A549 (cell line): ENCODE results near the gene TCHP. TPM values are rescaled to one million over a fixed set of nuclear protein-coding genes. Genes with fewer than 3 reads are reported as not detected.
"Not testable (repeated sequence)": the region's sequence is repeated elsewhere in the genome, so short reads cannot be mapped to it uniquely, and the experiment has no call there.

Source experiments
- ATAC-seq, 2 experiments: fragments of 200-7000 bp in 1 of 2; fragments of >200 bp in 1 of 2; cut with Nextera tagmentation in 1 of 2; cut with Tn5 transposase in 1 of 2; 3 replicates each; pipeline versions ENCODE4 v1.8.0 to v1.9.1; 2018 to 2020; ENCODE audit warnings: mild to moderate bottlenecking in 1 of 2, moderate library complexity in 1 of 2
- CTCF ChIA-PET: fragments of 300-600 bp; sonication (Branson Sonifier 250); formaldehyde crosslinking; extraction: SDS; loops from one replicate; lab custom pipeline; 2021; ENCODE audit warnings: antibody characterized with exemption, inconsistent platforms; lab: Yijun Ruan, JAX
- POLR2A ChIA-PET: fragments of 350-600 bp; formaldehyde crosslinking; extraction: SDS; loops from one replicate; lab custom pipeline; 2021; ENCODE audit warnings: antibody characterized with exemption, inconsistent platforms; lab: Yijun Ruan, JAX
- DNase-seq, 2 experiments: peaks; one replicate each; pipeline versions ENCODE4 v3.0.0 to v3.0.0-alpha.2; 2011 to 2016; ENCODE audit warnings: low read depth in 1 of 2, low spot score in 1 of 2
- FAIRE-seq: peaks from 2 replicates; lab custom pipeline; 2011; peaks lifted over from hg19 to GRCh38; lab: Jason Lieb, UNC
- H3K27ac ChIP-seq, 2 experiments: fragments of >200 bp; sonication (Bioruptor Twin); formaldehyde crosslinking; 3 replicates each; pipeline ENCODE4 v1.5.1; 2016 to 2017
- H3K4me1 ChIP-seq: fragments of >200 bp; sonication (Bioruptor Twin); formaldehyde crosslinking; 3 replicates; pipeline ENCODE4 v1.6.1; 2016
- H3K4me2 ChIP-seq: fragments of >200 bp; sonication (Bioruptor Twin); formaldehyde crosslinking; 3 replicates; pipeline ENCODE4 v1.6.1; 2016
- H3K4me3 ChIP-seq: fragments of >200 bp; sonication (Bioruptor Twin); formaldehyde crosslinking; 3 replicates; pipeline ENCODE4 v1.5.1; 2016
- H3K9me3 ChIP-seq: fragments of >200 bp; sonication (Bioruptor Twin); formaldehyde crosslinking; 3 replicates; pipeline ENCODE4 v1.6.1; 2016
- BHLHE40 ChIP-seq: IDR thresholded peaks from 2 replicates; pipeline ENCODE4 v1.6.1; 2012; ENCODE audit warnings: low read depth, low read length, inconsistent platforms
- CBX2 ChIP-seq: fragments of 200-600 bp; sonication (generic); IDR thresholded peaks from 2 replicates; pipeline ENCODE4 v1.6.1; 2016; ENCODE audit warnings: low read depth, mild to moderate bottlenecking, borderline replicate concordance
- CHD4 ChIP-seq: fragments of 200-600 bp; sonication (generic); IDR thresholded peaks from 2 replicates; pipeline ENCODE4 v1.6.1; 2016; ENCODE audit warnings: antibody characterized with exemption, mild to moderate bottlenecking, borderline replicate concordance
- EHMT2 ChIP-seq: fragments of 200-600 bp; sonication (generic); IDR thresholded peaks from 2 replicates; pipeline ENCODE4 v1.6.1; 2016; ENCODE audit warnings: antibody characterized with exemption, low read depth, mild to moderate bottlenecking, moderate library complexity
- EP300 ChIP-seq, 2 experiments: fragments of >200 bp; sonication (Bioruptor Twin); formaldehyde crosslinking; IDR thresholded peaks; 2 replicates in 1 of 2; 3 replicates in 1 of 2; pipeline ENCODE4 v1.6.1; 2016 to 2017
- ESRRA ChIP-seq: fragments of 150-350 bp; IDR thresholded peaks from 2 replicates; pipeline ENCODE4 v1.6.1; 2014; ENCODE audit warnings: mild to moderate bottlenecking, low read length, borderline replicate concordance
- FOSL2 ChIP-seq, 2 experiments: fragments of 450-650 bp in 1 of 2; fragments of >200 bp in 1 of 2; sonication (Bioruptor Twin) in 1 of 2; formaldehyde crosslinking; IDR thresholded peaks; 2 replicates each; pipeline versions ENCODE4 v1.5.0 to v1.6.1; 2016 to 2020; ENCODE audit warnings: mild to moderate bottlenecking in 1 of 2, moderate library complexity in 1 of 2
- HOXB5 ChIP-seq: fragments of 250-450 bp; sonication (Bioruptor Pico); IDR thresholded peaks from 2 replicates; pipeline ENCODE4 v1.5.0; 2020; ENCODE audit warnings: mild to moderate bottlenecking, moderate library complexity
- JUN ChIP-seq, 2 experiments: fragments of >200 bp; sonication (Bioruptor Twin); formaldehyde crosslinking; IDR thresholded peaks; 2 replicates in 1 of 2; 3 replicates in 1 of 2; pipeline ENCODE4 v1.6.1; 2016 to 2017
- JUNB ChIP-seq: fragments of >200 bp; sonication (Bioruptor Twin); formaldehyde crosslinking; IDR thresholded peaks from 2 replicates; pipeline ENCODE4 v1.6.1; 2016
- KDM1A ChIP-seq: fragments of 200-600 bp; sonication (generic); IDR thresholded peaks from 2 replicates; pipeline ENCODE4 v1.6.1; 2016; ENCODE audit warnings: low read depth, mild to moderate bottlenecking
- MAZ ChIP-seq: fragments of 150-350 bp; IDR thresholded peaks from 2 replicates; pipeline ENCODE4 v1.6.1; 2014; ENCODE audit warnings: antibody characterized with exemption, low read depth, low read length, borderline replicate concordance
- NFE2L2 ChIP-seq: fragments of 150-350 bp; conservative IDR thresholded peaks from 2 replicates; pipeline ENCODE4 v1.6.1; 2014; ENCODE audit warnings: low read length
- POLR2AphosphoS2 ChIP-seq: conservative IDR thresholded peaks from 2 replicates; pipeline ENCODE4 v1.6.1; 2012; ENCODE audit warnings: low read length, improper control_type of control experiment, inconsistent platforms
- RARB ChIP-seq: fragments of 250-450 bp; sonication (Bioruptor Pico); IDR thresholded peaks from 2 replicates; pipeline ENCODE4 v1.8.0; 2021; ENCODE audit warnings: mild to moderate bottlenecking, moderate library complexity
- ZFP36 ChIP-seq: fragments of 450-650 bp; IDR thresholded peaks from 2 replicates; pipeline ENCODE4 v1.6.1; 2014; ENCODE audit warnings: borderline replicate concordance; ENCODE audit not compliant: partially characterized antibody
- WGBS: methylation state at CpG from one replicate; pipeline ENCODE4 v1.1.6; 2017; ENCODE audit errors: missing lambda C conversion rate; 5-methylcytosine and 5-hydroxymethylcytosine counted together
- polyA plus RNA-seq, 4 experiments: library from polyadenylated mRNA; depleted of rRNA in 3 of 4; stranded (reverse); fragments of >200 nt; fragmentation: RNase III in 1 of 4; extraction: RNeasy Plus Mini Kit Qiagen cat#74134 plus additional on column Dnase treatment in 1 of 4; gene quantifications; 2 replicates in 3 of 4; 3 replicates in 1 of 4; pipeline ENCODE4 v1.2.3, GENCODE V29; 2011 to 2017
- TF ChIP-seq, protein P1 (sequence below): fragments of 200-600 bp; sonication (generic); IDR thresholded peaks from 2 replicates; pipeline ENCODE4 v1.6.1; 2016; ENCODE audit warnings: antibody characterized with exemption, mild to moderate bottlenecking, moderate library complexity
- TF ChIP-seq, protein P2 (sequence below): IDR thresholded peaks from 2 replicates; pipeline ENCODE4 v1.6.1; 2012
- TF ChIP-seq, protein P3 (sequence below): fragments of 450-650 bp; IDR thresholded peaks from 2 replicates; pipeline ENCODE4 v1.6.1; 2014; ENCODE audit warnings: antibody characterized with exemption
- TF ChIP-seq, protein P4 (sequence below): fragments of >200 bp; sonication (Bioruptor Twin); formaldehyde crosslinking; IDR thresholded peaks from 3 replicates; pipeline ENCODE4 v1.5.1; 2016
- TF ChIP-seq, protein P5 (sequence below): IDR thresholded peaks from 2 replicates; pipeline ENCODE4 v1.6.1; 2012
- TF ChIP-seq, protein P6 (sequence below): fragments of >200 bp; sonication (Bioruptor Twin); formaldehyde crosslinking; IDR thresholded peaks from 2 replicates; pipeline ENCODE4 v1.6.1; 2016

TCHP gene
- polyA plus RNA-seq, 2 of the 4 experiments (the other 2 are of a cell fraction), result 18.4 to 33.4 TPM

DNA sequence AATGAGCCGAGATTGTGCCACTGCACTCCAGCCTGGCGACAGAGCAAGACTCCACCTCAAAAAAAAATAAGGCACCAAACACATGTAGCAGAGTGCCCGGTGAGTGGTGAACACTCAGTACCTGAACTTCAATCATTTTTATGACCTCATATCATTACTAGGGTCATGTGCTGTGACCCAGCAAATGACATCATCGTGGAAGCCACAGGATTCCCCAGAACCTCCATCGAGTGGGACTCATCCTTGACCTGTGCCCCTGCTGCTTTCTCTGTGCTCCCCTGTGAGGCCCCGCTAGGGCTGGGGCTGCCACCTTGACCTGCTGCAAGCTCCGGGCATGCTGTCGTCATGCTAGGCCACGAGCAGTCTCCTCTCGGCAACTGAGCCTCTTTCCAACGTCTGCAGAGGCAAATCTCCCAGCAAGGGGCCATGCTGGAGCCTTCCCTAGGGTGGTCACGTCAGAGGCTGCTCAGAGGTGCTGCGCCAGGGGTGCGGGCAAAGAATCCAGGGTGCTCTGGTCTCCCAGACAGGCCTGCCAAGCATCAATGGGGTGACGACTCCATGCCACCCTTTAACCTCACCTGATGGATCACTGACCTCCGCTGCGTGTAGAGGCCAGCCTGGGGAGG is 38.3 kb upstream of the TCHP start:
- POLR2A ChIA-PET, result no interaction called here
- CTCF ChIA-PET, result interaction anchor here (0.8 to 10.1 kb wide), 5 partner anchors 9 to 56 kb away, joined by 3 to 100 read pairs (median 4); no protein-coding TSS in a partner anchor
- H3K4me3 ChIP-seq, result no peak overlapping the region
- no peak for ATAC-seq
- 87% methylated on average over 17 of the region's 17 CpGs for WGBS
- TF ChIP-seq POLR2AphosphoS2 (no peak), MAZ (no peak), JUN (IDR thresholded peaks at IDR 0.05) (no peak), FOSL2 (IDR thresholded peaks at IDR 0.05) (no peak), FOSL2 (CRISPR knock-in tag; IDR thresholded peaks at IDR 0.05) (no peak), NFE2L2 (no peak)
- TF ChIP-seq, protein P1, sequence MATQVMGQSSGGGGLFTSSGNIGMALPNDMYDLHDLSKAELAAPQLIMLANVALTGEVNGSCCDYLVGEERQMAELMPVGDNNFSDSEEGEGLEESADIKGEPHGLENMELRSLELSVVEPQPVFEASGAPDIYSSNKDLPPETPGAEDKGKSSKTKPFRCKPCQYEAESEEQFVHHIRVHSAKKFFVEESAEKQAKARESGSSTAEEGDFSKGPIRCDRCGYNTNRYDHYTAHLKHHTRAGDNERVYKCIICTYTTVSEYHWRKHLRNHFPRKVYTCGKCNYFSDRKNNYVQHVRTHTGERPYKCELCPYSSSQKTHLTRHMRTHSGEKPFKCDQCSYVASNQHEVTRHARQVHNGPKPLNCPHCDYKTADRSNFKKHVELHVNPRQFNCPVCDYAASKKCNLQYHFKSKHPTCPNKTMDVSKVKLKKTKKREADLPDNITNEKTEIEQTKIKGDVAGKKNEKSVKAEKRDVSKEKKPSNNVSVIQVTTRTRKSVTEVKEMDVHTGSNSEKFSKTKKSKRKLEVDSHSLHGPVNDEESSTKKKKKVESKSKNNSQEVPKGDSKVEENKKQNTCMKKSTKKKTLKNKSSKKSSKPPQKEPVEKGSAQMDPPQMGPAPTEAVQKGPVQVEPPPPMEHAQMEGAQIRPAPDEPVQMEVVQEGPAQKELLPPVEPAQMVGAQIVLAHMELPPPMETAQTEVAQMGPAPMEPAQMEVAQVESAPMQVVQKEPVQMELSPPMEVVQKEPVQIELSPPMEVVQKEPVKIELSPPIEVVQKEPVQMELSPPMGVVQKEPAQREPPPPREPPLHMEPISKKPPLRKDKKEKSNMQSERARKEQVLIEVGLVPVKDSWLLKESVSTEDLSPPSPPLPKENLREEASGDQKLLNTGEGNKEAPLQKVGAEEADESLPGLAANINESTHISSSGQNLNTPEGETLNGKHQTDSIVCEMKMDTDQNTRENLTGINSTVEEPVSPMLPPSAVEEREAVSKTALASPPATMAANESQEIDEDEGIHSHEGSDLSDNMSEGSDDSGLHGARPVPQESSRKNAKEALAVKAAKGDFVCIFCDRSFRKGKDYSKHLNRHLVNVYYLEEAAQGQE, result no peak
- TF ChIP-seq, protein P2, sequence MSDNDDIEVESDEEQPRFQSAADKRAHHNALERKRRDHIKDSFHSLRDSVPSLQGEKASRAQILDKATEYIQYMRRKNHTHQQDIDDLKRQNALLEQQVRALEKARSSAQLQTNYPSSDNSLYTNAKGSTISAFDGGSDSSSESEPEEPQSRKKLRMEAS, result no peak
- TF ChIP-seq, protein P3, sequence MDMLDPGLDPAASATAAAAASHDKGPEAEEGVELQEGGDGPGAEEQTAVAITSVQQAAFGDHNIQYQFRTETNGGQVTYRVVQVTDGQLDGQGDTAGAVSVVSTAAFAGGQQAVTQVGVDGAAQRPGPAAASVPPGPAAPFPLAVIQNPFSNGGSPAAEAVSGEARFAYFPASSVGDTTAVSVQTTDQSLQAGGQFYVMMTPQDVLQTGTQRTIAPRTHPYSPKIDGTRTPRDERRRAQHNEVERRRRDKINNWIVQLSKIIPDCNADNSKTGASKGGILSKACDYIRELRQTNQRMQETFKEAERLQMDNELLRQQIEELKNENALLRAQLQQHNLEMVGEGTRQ, result no peak
- TF ChIP-seq, protein P4, sequence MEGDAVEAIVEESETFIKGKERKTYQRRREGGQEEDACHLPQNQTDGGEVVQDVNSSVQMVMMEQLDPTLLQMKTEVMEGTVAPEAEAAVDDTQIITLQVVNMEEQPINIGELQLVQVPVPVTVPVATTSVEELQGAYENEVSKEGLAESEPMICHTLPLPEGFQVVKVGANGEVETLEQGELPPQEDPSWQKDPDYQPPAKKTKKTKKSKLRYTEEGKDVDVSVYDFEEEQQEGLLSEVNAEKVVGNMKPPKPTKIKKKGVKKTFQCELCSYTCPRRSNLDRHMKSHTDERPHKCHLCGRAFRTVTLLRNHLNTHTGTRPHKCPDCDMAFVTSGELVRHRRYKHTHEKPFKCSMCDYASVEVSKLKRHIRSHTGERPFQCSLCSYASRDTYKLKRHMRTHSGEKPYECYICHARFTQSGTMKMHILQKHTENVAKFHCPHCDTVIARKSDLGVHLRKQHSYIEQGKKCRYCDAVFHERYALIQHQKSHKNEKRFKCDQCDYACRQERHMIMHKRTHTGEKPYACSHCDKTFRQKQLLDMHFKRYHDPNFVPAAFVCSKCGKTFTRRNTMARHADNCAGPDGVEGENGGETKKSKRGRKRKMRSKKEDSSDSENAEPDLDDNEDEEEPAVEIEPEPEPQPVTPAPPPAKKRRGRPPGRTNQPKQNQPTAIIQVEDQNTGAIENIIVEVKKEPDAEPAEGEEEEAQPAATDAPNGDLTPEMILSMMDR, result no peak
- TF ChIP-seq, all 56 proteins: peak for 0
- peaks cover 19% of the 10 kb centered on the region for H3K4me1 ChIP-seq
- H3K27ac ChIP-seq, result no peak overlapping the region
- H3K4me2 ChIP-seq, result no peak overlapping the region
- FAIRE-seq (no peak), DNase-seq (no peak)
- no peaks in the 10 kb centered on the region for H3K9me3 ChIP-seq

DNA sequence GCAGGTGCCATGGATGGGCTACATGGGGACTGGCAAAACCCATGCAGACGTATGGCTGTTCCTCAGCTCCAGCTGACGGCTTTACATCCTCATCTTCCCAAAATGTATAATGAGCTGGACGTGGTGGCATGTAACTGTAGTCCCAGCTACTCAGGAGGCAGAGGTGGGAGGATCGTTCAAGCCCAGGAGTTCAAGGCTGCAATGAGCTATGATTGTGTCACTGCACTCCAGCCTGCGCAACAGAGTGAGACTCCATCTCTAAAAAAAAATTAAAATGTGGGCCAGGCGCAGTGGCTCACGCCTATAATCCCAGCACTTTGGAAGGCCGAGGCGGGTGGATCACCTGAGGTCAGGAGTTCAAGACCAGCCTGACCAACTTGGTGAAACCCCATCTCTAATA is 37.6 kb upstream of the TCHP start:
- DNase-seq, POLR2A ChIA-PET, FAIRE-seq, H3K4me2 ChIP-seq, H3K9me3 ChIP-seq, H3K27ac ChIP-seq, H3K4me3 ChIP-seq, ATAC-seq: not testable (repeated sequence)
- CTCF ChIA-PET, result interaction anchor here (0.9 to 4.2 kb wide), 2 partner anchors 10 to 11 kb away, joined by 3 to 45 read pairs; no protein-coding TSS in a partner anchor
- peaks cover 19% of the 10 kb centered on the region for H3K4me1 ChIP-seq
- 91% methylated on average over 9 of the region's 9 CpGs for WGBS

DNA sequence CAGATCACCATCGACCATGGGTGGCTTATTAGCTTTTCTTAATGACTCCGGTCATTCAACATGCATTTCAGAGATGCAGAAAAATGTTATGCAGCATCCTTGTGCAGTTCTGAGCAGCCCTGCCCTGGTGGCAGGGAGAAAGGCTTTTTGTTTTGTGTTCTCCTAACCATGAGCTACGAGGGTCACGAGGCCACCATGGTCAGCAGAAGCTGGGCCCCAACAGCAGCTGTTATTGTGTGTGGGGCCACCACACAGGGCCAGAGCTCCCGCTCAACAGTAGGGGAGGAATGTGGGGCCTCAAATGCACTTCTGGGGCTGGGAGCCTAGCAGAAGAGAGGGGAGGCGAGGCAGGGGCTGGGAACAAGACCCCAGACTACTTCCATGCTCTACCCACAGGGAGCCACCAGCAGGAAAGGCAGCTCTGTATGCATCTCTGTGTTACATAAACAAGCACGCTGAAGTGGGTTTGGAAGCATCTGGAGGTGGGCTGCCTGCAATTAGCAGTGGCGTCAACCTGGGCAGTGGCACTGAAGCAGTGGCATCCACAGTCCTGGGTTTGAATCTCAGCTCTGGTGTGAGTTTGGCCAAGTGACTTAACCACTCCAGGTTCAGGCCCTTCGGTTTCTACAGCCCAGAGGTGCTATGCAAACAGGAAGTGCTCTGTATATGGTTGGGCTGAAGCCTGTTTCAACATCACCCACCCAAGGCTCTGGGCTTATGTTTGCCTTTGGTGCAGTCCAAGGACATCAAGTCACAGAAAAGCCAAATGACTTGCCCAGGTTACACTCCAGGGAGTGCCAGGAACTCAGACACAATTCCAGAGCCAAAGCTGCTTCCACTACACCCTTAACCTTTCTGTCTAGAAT is 36.0 kb upstream of the TCHP start:
- no peak overlapping the region for H3K4me3 ChIP-seq
- ChIA-PET CTCF (interaction anchor here (0.6 to 4.2 kb wide), 7 partner anchors 11 to 665 kb away, joined by 3 to 45 read pairs (median 5); no protein-coding TSS in a partner anchor), POLR2A (no interaction called here)
- FAIRE-seq (no peak), DNase-seq (peak in 1 of 2 experiments; percentile 66), ATAC-seq (peak; percentile 62 to 80; a peak in 4 of 6 replicates)
- no peaks in the 10 kb centered on the region for H3K9me3 ChIP-seq
- H3K4me1 ChIP-seq, result peaks cover 19% of the 10 kb centered on the region
- peak overlapping the region; percentile 26 for H3K4me2 ChIP-seq
- H3K27ac ChIP-seq, result peak overlapping the region; percentile 23 to 69; a peak in 4 of 6 replicates
- WGBS, result 81% methylated on average over 9 of the region's 9 CpGs
- TF ChIP-seq RARB, result no peak
- no peak for TF ChIP-seq EHMT2
- TF ChIP-seq ZFP36, result no peak
- TF ChIP-seq EP300 (IDR thresholded peaks at IDR 0.05), result no peak
- TF ChIP-seq, protein P5, sequence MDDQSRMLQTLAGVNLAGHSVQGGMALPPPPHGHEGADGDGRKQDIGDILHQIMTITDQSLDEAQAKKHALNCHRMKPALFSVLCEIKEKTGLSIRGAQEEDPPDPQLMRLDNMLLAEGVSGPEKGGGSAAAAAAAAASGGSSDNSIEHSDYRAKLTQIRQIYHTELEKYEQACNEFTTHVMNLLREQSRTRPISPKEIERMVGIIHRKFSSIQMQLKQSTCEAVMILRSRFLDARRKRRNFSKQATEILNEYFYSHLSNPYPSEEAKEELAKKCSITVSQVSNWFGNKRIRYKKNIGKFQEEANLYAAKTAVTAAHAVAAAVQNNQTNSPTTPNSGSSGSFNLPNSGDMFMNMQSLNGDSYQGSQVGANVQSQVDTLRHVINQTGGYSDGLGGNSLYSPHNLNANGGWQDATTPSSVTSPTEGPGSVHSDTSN, result no peak
- TF ChIP-seq CHD4, result no peak
- TF ChIP-seq MAZ, result no peak
- TF ChIP-seq, protein P6, sequence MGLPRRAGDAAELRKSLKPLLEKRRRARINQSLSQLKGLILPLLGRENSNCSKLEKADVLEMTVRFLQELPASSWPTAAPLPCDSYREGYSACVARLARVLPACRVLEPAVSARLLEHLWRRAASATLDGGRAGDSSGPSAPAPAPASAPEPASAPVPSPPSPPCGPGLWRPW, result no peak
- TF ChIP-seq KDM1A, result no peak
- TF ChIP-seq ESRRA, result no peak
- TF ChIP-seq, protein P2, result no peak
- TF ChIP-seq BHLHE40, result no peak
- TF ChIP-seq JUNB, result no peak
- TF ChIP-seq HOXB5, result no peak
- TF ChIP-seq CBX2, result no peak
